Activated CD4-positive, alpha-beta T cell treated with anti-CD3 and anti-CD28 coated beads for 36 hours (primary cell): ENCODE data around the gene BCAS3. TPM values are rescaled to one million over a fixed set of nuclear protein-coding genes. Genes with fewer than 3 reads are reported as not detected.
A peak's percentile ranks its signal among the peaks of the same experiment; 100 is the strongest.
"Not testable (repeated sequence)": the region's sequence is repeated elsewhere in the genome, so short reads cannot be mapped to it uniquely, and the experiment has no call there.

Experiments
- ATAC-seq: fragments of 200-7000 bp; cut with Tn5 transposase; one replicate; pipeline ENCODE4 v1.10.0; 2021; ENCODE audit warnings: mild to moderate bottlenecking, moderate library complexity
- CTCF ChIA-PET: fragments of 350-600 bp; sonication (Branson Sonifier 250); formaldehyde crosslinking; loops from one replicate; lab custom pipeline; 2021; ENCODE audit warnings: antibody characterized with exemption; lab: Charles Lee
- POLR2A ChIA-PET: fragments of 350-600 bp; sonication (Branson Sonifier 250); formaldehyde crosslinking; loops from one replicate; lab custom pipeline; 2021; ENCODE audit warnings: antibody characterized with exemption, inconsistent platforms; lab: Charles Lee
- DNase-seq: peaks from one replicate; pipeline ENCODE4 v3.0.0-alpha.2; 2020
- H3K27ac Mint-ChIP-seq: one replicate; pipeline ENCODE4 v1.8.0; 2021; ENCODE audit warnings: mixed read lengths
- H3K27me3 Mint-ChIP-seq: one replicate; pipeline ENCODE4 v1.8.0; 2021; ENCODE audit warnings: mixed read lengths
- H3K36me3 Mint-ChIP-seq: one replicate; pipeline ENCODE4 v1.8.0; 2021; ENCODE audit warnings: low read depth, mixed read lengths
- H3K4me1 Mint-ChIP-seq: one replicate; pipeline ENCODE4 v1.8.0; 2021; ENCODE audit warnings: mixed read lengths
- H3K4me3 Mint-ChIP-seq: one replicate; pipeline ENCODE4 v1.8.0; 2021; ENCODE audit warnings: mild to moderate bottlenecking, moderate library complexity, mixed read lengths
- H3K9me3 Mint-ChIP-seq: one replicate; pipeline ENCODE4 v1.8.0; 2021; ENCODE audit warnings: low read depth, mixed read lengths
- intact Hi-C, 2 experiments: fragments of 100-400 bp; cut with DNase I in 1 of 2; cut with micrococcal nuclease in 1 of 2; formaldehyde crosslinking; loops; one replicate each; pipeline versions ENCODE4 v1.14.2 to v1.15.1; 2022 to 2024; cut with DNase I, micrococcal nuclease
- total RNA-seq, 2 experiments: library from RNA; stranded (reverse); gene quantifications; one replicate each; pipeline ENCODE4 v1.2.3, GENCODE V29; 2021

The BCAS3 gene
- total RNA-seq, 2 experiments from 2014 or later = 7.2 to 7.5 TPM

- CTCF ChIA-PET = no interaction called here
- intact Hi-C loops = no loop called here
- H3K9me3 Mint-ChIP-seq = peaks cover 12% of the 10 kb centered on the region
- no peaks in the 10 kb centered on the region for H3K4me1 Mint-ChIP-seq
- DNase-seq (no peak), ATAC-seq (no peak)
- H3K27ac Mint-ChIP-seq = no peak overlapping the region
- POLR2A ChIA-PET = no interaction called here
- peaks cover 8% of the 10 kb centered on the region for H3K36me3 Mint-ChIP-seq
- no peak overlapping the region for H3K4me3 Mint-ChIP-seq
- no peaks in the 10 kb centered on the region for H3K27me3 Mint-ChIP-seq
Observed at GRCh38 chr17:60968266-60968665, 290.6 kb downstream of the BCAS3 start.

GRCh38 chr17:60969500-60970037 is 291.9 kb downstream of the BCAS3 start:
- Mint-ChIP-seq H3K27ac (no peak overlapping the region), H3K4me3 (no peak overlapping the region), H3K9me3 (peaks cover 10% of the 10 kb centered on the region), H3K36me3 (peaks cover 3% of the 10 kb centered on the region), H3K4me1 (no peaks in the 10 kb centered on the region), H3K27me3 (no peaks in the 10 kb centered on the region)
- ChIA-PET CTCF (no interaction called here), POLR2A (no interaction called here)
- intact Hi-C loops = loop anchor here in 1 of 2 experiments (5.0 kb wide), 1 partner anchor 247 kb away; no protein-coding TSS in a partner anchor
- ATAC-seq = no peak
- DNase-seq = no peak

- Mint-ChIP-seq H3K27ac (no peak overlapping the region), H3K9me3 (peaks cover 10% of the 10 kb centered on the region), H3K27me3 (no peaks in the 10 kb centered on the region), H3K36me3 (peaks cover 2% of the 10 kb centered on the region), H3K4me3 (no peak overlapping the region), H3K4me1 (no peaks in the 10 kb centered on the region)
- ChIA-PET POLR2A (no interaction called here), CTCF (interaction anchor here (0.9 to 1.5 kb wide), 5 partner anchors 22 to 379 kb away, joined by 3 to 5 read pairs (median 4); no protein-coding TSS in a partner anchor)
- intact Hi-C loops = loop anchor here in 1 of 2 experiments (1.0 to 5.0 kb wide), 2 partner anchors 248 to 420 kb away; no protein-coding TSS in a partner anchor
- no peak for DNase-seq
- ATAC-seq = no peak
Observed at GRCh38 chr17:60970741-60971140, 293.1 kb downstream of the BCAS3 start.

GRCh38 chr17:60971515-60972369 is 294.1 kb downstream of the BCAS3 start:
- no peak overlapping the region for H3K27ac Mint-ChIP-seq
- intact Hi-C loops = loop anchor here in 1 of 2 experiments (1.0 to 5.0 kb wide), 2 partner anchors 249 to 419 kb away; no protein-coding TSS in a partner anchor
- POLR2A ChIA-PET = no interaction called here

GRCh38 chr17:60976861-60977260 is 299.2 kb downstream of the BCAS3 start:
- H3K9me3 Mint-ChIP-seq, H3K4me3 Mint-ChIP-seq, H3K4me1 Mint-ChIP-seq, H3K27me3 Mint-ChIP-seq, H3K36me3 Mint-ChIP-seq, DNase-seq, POLR2A ChIA-PET, CTCF ChIA-PET, intact Hi-C loops, H3K27ac Mint-ChIP-seq, ATAC-seq: not testable (repeated sequence)

More at GRCh38 chr17:60971515-60972369, 294.1 kb downstream of the BCAS3 start:
- no peaks in the 10 kb centered on the region for H3K27me3 Mint-ChIP-seq
- peaks cover 1% of the 10 kb centered on the region for H3K36me3 Mint-ChIP-seq
- H3K9me3 Mint-ChIP-seq = peaks cover 9% of the 10 kb centered on the region
- H3K4me1 Mint-ChIP-seq = no peaks in the 10 kb centered on the region
- CTCF ChIA-PET = interaction anchor here (0.6 to 1.8 kb wide), 13 partner anchors 10 to 702 kb away, joined by 3 to 14 read pairs (median 4); no protein-coding TSS in a partner anchor
- peak; percentile 62 for DNase-seq
- no peak overlapping the region for H3K4me3 Mint-ChIP-seq
- peak; percentile 51 for ATAC-seq

GRCh38 chr17:60989379-60989778 is 311.7 kb downstream of the BCAS3 start:
- POLR2A ChIA-PET = no interaction called here
- ATAC-seq = no peak
- no peak for DNase-seq
- H3K27me3 Mint-ChIP-seq = no peaks in the 10 kb centered on the region
- H3K9me3 Mint-ChIP-seq = no peaks in the 10 kb centered on the region
- H3K4me1 Mint-ChIP-seq = no peaks in the 10 kb centered on the region
- CTCF ChIA-PET = no interaction called here
- no peaks in the 10 kb centered on the region for H3K36me3 Mint-ChIP-seq
- intact Hi-C loops = no loop called here
- H3K27ac Mint-ChIP-seq = no peak overlapping the region
- H3K4me3 Mint-ChIP-seq = no peak overlapping the region

GRCh38 chr17:60989846-60990245 is 312.2 kb downstream of the BCAS3 start:
- ChIA-PET CTCF (no interaction called here), POLR2A (no interaction called here)
- ATAC-seq (no peak), DNase-seq (no peak)
- Mint-ChIP-seq H3K27me3 (no peaks in the 10 kb centered on the region), H3K4me1 (no peaks in the 10 kb centered on the region), H3K27ac (no peak overlapping the region), H3K36me3 (no peaks in the 10 kb centered on the region), H3K9me3 (no peaks in the 10 kb centered on the region), H3K4me3 (no peak overlapping the region)
- intact Hi-C loops = no loop called here

- Mint-ChIP-seq H3K4me3 (no peak overlapping the region), H3K27me3 (no peaks in the 10 kb centered on the region), H3K4me1 (no peaks in the 10 kb centered on the region), H3K36me3 (no peaks in the 10 kb centered on the region), H3K9me3 (no peaks in the 10 kb centered on the region), H3K27ac (no peak overlapping the region)
- ChIA-PET POLR2A (no interaction called here), CTCF (interaction anchor here (1.5 kb wide), 1 partner anchor 22 kb away, joined by 5 read pairs; no protein-coding TSS in a partner anchor)
- no peak for DNase-seq
- no peak for ATAC-seq
- intact Hi-C loops = no loop called here
Observed at GRCh38 chr17:60993497-60993896, 315.8 kb downstream of the BCAS3 start.

- Mint-ChIP-seq H3K4me1 (no peaks in the 10 kb centered on the region), H3K36me3 (no peaks in the 10 kb centered on the region), H3K4me3 (no peak overlapping the region), H3K27me3 (no peaks in the 10 kb centered on the region), H3K27ac (no peak overlapping the region), H3K9me3 (no peaks in the 10 kb centered on the region)
- ATAC-seq (no peak), DNase-seq (no peak)
- ChIA-PET POLR2A (no interaction called here), CTCF (no interaction called here)
- intact Hi-C loops = no loop called here
Observed at GRCh38 chr17:60995680-60996079, 318.0 kb downstream of the BCAS3 start.

GRCh38 chr17:61000911-61001310 is 323.3 kb downstream of the BCAS3 start:
- Mint-ChIP-seq H3K36me3 (peaks cover 2% of the 10 kb centered on the region), H3K27ac (no peak overlapping the region), H3K4me1 (no peaks in the 10 kb centered on the region), H3K9me3 (peaks cover 2% of the 10 kb centered on the region), H3K4me3 (no peak overlapping the region), H3K27me3 (no peaks in the 10 kb centered on the region)
- ChIA-PET CTCF (interaction anchor here (0.5 to 1.3 kb wide), 6 partner anchors 29 to 549 kb away, joined by 3 to 4 read pairs (median 3); no protein-coding TSS in a partner anchor), POLR2A (no interaction called here)
- no peak for DNase-seq
- ATAC-seq = no peak
- intact Hi-C loops = loop anchor here (1.0 to 10.0 kb wide), 3 partner anchors 280 to 389 kb away; no protein-coding TSS in a partner anchor

- ChIA-PET CTCF (interaction anchor here (0.8 to 1.0 kb wide), 2 partner anchors 356 to 412 kb away, joined by 4 read pairs; no protein-coding TSS in a partner anchor), POLR2A (no interaction called here)
- Mint-ChIP-seq H3K27ac (no peak overlapping the region), H3K36me3 (peaks cover 2% of the 10 kb centered on the region), H3K4me3 (no peak overlapping the region), H3K4me1 (no peaks in the 10 kb centered on the region), H3K9me3 (peaks cover 2% of the 10 kb centered on the region), H3K27me3 (no peaks in the 10 kb centered on the region)
- no peak for ATAC-seq
- intact Hi-C loops = loop anchor here (1.0 to 10.0 kb wide), 3 partner anchors 352 to 388 kb away; no protein-coding TSS in a partner anchor
- DNase-seq = no peak
Observed at GRCh38 chr17:61002316-61002736, 324.7 kb downstream of the BCAS3 start.
